Kidney (tissue), 14 donors: ENCODE data around the gene FBXL14. TPM values are rescaled to one million over a fixed set of nuclear protein-coding genes. Genes with fewer than 3 reads are reported as not detected.

Source experiments
- DNase-seq, 5 donors: peaks; one replicate each; pipeline ENCODE4 v3.0.0-alpha.2; 2013 to 2020
- FAIRE-seq: peaks from 2 replicates; lab custom pipeline; 2012; peaks lifted over from hg19 to GRCh38; lab: Jason Lieb, UNC
- H3K27ac ChIP-seq, 2 donors: one replicate each; pipeline ENCODE4 v1.7.0; 2013; ENCODE audit warnings: low read depth in 2 of 2, low read length in 2 of 2, inconsistent platforms in 1 of 2
- H3K27me3 ChIP-seq: one replicate; pipeline ENCODE4 v1.7.1; 2013; ENCODE audit warnings: low read length, inconsistent platforms; ENCODE audit not compliant: control insufficient read depth, insufficient read depth
- H3K36me3 ChIP-seq, 3 donors: one replicate each; pipeline versions ENCODE4 v1.7.0 to v1.7.1; 2013; ENCODE audit warnings: low read length in 3 of 3, control low read depth in 1 of 3, inconsistent platforms in 1 of 3; ENCODE audit not compliant: insufficient read depth in 3 of 3, control insufficient read depth in 2 of 3
- H3K4me1 ChIP-seq, 3 donors: one replicate each; pipeline versions ENCODE4 v1.7.0 to v1.7.1; 2013; ENCODE audit warnings: low read length in 3 of 3, inconsistent platforms in 1 of 3, low read depth in 1 of 3; ENCODE audit not compliant: control insufficient read depth in 2 of 3, insufficient read depth in 2 of 3
- H3K4me3 ChIP-seq, 3 donors: one replicate each; pipeline versions ENCODE4 v1.7.0 to v1.8.1; 2013; ENCODE audit warnings: low read length in 3 of 3, control low read depth in 1 of 3, inconsistent platforms in 1 of 3
- H3K9ac ChIP-seq, 3 donors: one replicate each; pipeline versions ENCODE4 v1.7.0 to v1.7.1; 2013; ENCODE audit warnings: low read length in 3 of 3, control low read depth in 1 of 3, inconsistent platforms in 1 of 3
- H3K9me3 ChIP-seq, 3 donors: one replicate each; pipeline versions ENCODE4 v1.7.0 to v1.7.1; 2013; ENCODE audit warnings: low read length in 3 of 3, control low read depth in 1 of 3, inconsistent platforms in 1 of 3; ENCODE audit not compliant: control insufficient read depth in 2 of 3, insufficient read depth in 1 of 3
- CTCF ChIP-seq: IDR thresholded peaks from 3 replicates; pipeline ENCODE4 v1.5.1; 2012; ENCODE audit warnings: mild to moderate bottlenecking, moderate library complexity, borderline replicate concordance; ENCODE audit not compliant: insufficient read depth; ENCODE audit errors: extremely low read depth
- intact Hi-C: fragments of 100-400 bp; cut with DNase I; formaldehyde crosslinking; loops from one replicate; pipeline ENCODE4 v1.11.1; 2022
- polyA plus RNA-seq: library from polyadenylated mRNA; stranded (reverse); fragments of 350-450 nt; fragmentation: Illumina TruSeq; extraction: RNeasy Lipid Tissue Mini Kit (QIAGEN cat#74804); gene quantifications from one replicate; pipeline ENCODE4 v1.2.3, GENCODE V29; 2014; ENCODE audit warnings: low read depth, low replicate concordance; ENCODE audit not compliant: insufficient read depth
- total RNA-seq: library from RNA; stranded (reverse); fragmentation: NEBNext Ultra II Directional; extraction: Animal tissue kit (Norgen Biotek cat#: 25700); gene quantifications from one replicate; pipeline ENCODE4 v1.2.1, GENCODE V29; 2021
- donor health status: control.
- donor health status: control.
- donor health status: control.
- donor health status: control.
- donor health status: control.
- donor health status: DM: yes; HTN: yes; CAD: no.
- donor health status: Normal renal cell carcinoma (clear cell type).

The FBXL14 gene
- total and polyA plus RNA-seq, 2 donors from 2014 or later = 5.3 to 17.9 TPM

DNA sequence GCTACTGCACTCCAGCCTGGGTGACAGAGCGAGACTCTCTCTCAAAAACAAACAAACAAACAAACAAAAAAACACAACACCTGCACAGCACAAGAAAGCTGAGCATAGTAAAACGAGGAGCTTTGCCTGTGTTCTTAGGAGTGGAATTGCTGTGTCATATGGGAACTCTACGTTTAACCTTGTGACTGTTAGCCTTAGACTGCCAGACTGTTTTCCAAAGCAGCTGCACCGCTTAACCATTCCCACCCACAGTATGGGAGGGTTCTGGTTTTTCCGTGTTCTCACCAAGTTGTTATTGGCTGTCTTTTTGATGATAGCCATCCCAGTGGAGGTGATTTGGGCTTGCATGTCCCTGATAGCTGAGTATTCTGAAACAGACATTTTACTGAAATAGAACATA lies 43.8 kb upstream of the FBXL14 start:
- Histone ChIP-seq H3K36me3 (peaks cover 0 to 3% (median 0%) of the 10 kb centered on the region in 3 donors), H3K9me3 (no peaks in the 10 kb centered on the region), H3K4me1 (peaks cover 0 to 3% (median 0%) of the 10 kb centered on the region in 3 donors), H3K9ac (no peak overlapping the region), H3K27me3 (no peaks in the 10 kb centered on the region), H3K27ac (no peak overlapping the region), H3K4me3 (no peak overlapping the region)
- no peak for TF ChIP-seq CTCF
- DNase-seq (no peak), FAIRE-seq (no peak)
- intact Hi-C loops = no loop called here

- no peak for TF ChIP-seq CTCF
- intact Hi-C loops = no loop called here
- no peak overlapping the region for H3K27ac ChIP-seq
- DNase-seq (no peak), FAIRE-seq (no peak)
- peaks cover 7% of the 10 kb centered on the region for H3K27me3 ChIP-seq
- no peak overlapping the region for H3K9ac ChIP-seq
- peaks cover 0 to 3% (median 0%) of the 10 kb centered on the region in 3 donors for H3K4me1 ChIP-seq
- no peak overlapping the region for H3K4me3 ChIP-seq
- H3K36me3 ChIP-seq = peaks cover 0 to 3% (median 0%) of the 10 kb centered on the region in 3 donors
- H3K9me3 ChIP-seq = no peaks in the 10 kb centered on the region
Observed at GRCh38 chr12:1635301-1636095, 41.1 kb upstream of the FBXL14 start.

DNA sequence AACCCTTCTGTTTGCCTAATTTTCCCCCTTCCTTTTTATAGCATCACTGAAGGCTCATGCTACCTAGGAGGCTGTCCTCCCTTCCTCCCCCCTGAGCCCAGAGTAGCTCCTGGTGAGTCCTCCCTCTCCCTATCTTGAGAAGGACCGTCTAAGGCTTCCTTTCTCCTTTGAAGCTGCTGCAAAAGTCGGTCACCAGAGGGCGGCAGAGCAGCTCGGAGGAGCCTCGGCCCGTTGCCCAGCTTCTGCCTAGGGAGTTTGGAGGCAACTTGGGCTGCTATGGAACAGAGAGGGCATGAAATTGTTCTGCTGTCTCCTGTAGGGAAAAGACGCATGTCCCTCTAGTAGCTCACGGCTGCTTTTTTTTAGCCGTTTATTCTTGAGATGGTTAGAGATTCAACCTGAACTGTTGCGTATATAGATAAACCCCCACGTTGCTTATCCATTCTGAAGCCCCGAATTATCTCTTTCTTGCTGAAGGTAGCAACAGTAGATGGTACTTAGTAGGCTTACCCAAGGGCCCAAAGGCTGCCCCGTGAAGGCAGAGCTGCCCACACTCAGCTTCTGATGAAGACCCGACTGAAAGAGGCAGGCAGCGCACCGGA lies 40.3 kb upstream of the FBXL14 start:
- peaks cover 0 to 3% (median 0%) of the 10 kb centered on the region in 3 donors for H3K4me1 ChIP-seq
- peak; percentile 61 to 89 (median 71) for DNase-seq
- H3K27ac ChIP-seq = no peak overlapping the region
- intact Hi-C loops = no loop called here
- H3K9me3 ChIP-seq = no peaks in the 10 kb centered on the region
- no peak overlapping the region for H3K4me3 ChIP-seq
- TF ChIP-seq CTCF = peak; percentile 80
- peaks cover 7% of the 10 kb centered on the region for H3K27me3 ChIP-seq
- H3K9ac ChIP-seq = no peak overlapping the region
- FAIRE-seq = no peak
- no peaks in the 10 kb centered on the region for H3K36me3 ChIP-seq
